GM12878 (cell line): ENCODE measurements around the gene SLC38A4.

Experiments used
- BRCA1 ChIP-seq: IDR thresholded peaks from 2 replicates; pipeline ENCODE4 v1.6.1; 2011; ENCODE audit warnings: low read depth, low read length, improper control_type of control experiment
- EP300 ChIP-seq, 2 experiments: fragments of 150-350 bp in 1 of 2; IDR thresholded peaks; 2 replicates each; pipeline ENCODE4 v1.6.1; 2011 to 2012; ENCODE audit warnings: low read depth in 2 of 2, low read length in 2 of 2, borderline replicate concordance in 1 of 2, improper control_type of control experiment in 1 of 2, inconsistent platforms in 1 of 2; ENCODE audit not compliant: control insufficient read depth in 1 of 2
- ESRRA ChIP-seq: IDR thresholded peaks from 2 replicates; pipeline ENCODE4 v1.6.1; 2012; ENCODE audit warnings: mild to moderate bottlenecking, low read length, improper control_type of control experiment
- EZH2 ChIP-seq: IDR thresholded peaks from 2 replicates; pipeline ENCODE4 v1.6.1; 2012; ENCODE audit warnings: low read depth, mild to moderate bottlenecking, control low read depth, inconsistent platforms, low read length, borderline replicate concordance; ENCODE audit not compliant: control insufficient read depth
- IKZF1 ChIP-seq: fragments of 450-650 bp; conservative IDR thresholded peaks from 2 replicates; pipeline ENCODE4 v1.6.1; 2017; ENCODE audit warnings: antibody characterized with exemption, mild to moderate bottlenecking
- KDM1A ChIP-seq: fragments of 200-600 bp; sonication (generic); IDR thresholded peaks from 2 replicates; pipeline ENCODE4 v1.6.1; 2016; ENCODE audit warnings: borderline replicate concordance
- NFYA ChIP-seq: IDR thresholded peaks from 2 replicates; pipeline ENCODE4 v1.6.1; 2011; ENCODE audit warnings: low read depth, mild to moderate bottlenecking, low read length, improper control_type of control experiment, borderline replicate concordance
- SIN3A ChIP-seq: IDR thresholded peaks from 2 replicates; pipeline ENCODE4 v1.6.1; 2012; ENCODE audit warnings: low read depth, low read length, improper control_type of control experiment
- TCF12 ChIP-seq: IDR thresholded peaks from 2 replicates; pipeline ENCODE4 v1.6.1; 2011; ENCODE audit warnings: low read depth, mild to moderate bottlenecking, low read length
- TF ChIP-seq, protein P1 (sequence below), 3 experiments: IDR thresholded peaks in 2 of 3; conservative IDR thresholded peaks in 1 of 3; 2 replicates each; pipeline ENCODE4 v1.5.1; 2011; ENCODE audit warnings: low read depth in 3 of 3, low read length in 3 of 3, mild to moderate bottlenecking in 3 of 3, control low read depth in 2 of 3, moderate library complexity in 2 of 3, inconsistent platforms in 1 of 3, mixed read lengths in 1 of 3; ENCODE audit not compliant: control insufficient read depth in 2 of 3, insufficient read depth in 1 of 3; ENCODE audit errors: extremely low read depth in 1 of 3
- TF ChIP-seq, protein P2 (sequence below): IDR thresholded peaks from 2 replicates; pipeline ENCODE4 v1.6.1; 2011; ENCODE audit warnings: low read depth, low read length, improper control_type of control experiment, borderline replicate concordance

DNA sequence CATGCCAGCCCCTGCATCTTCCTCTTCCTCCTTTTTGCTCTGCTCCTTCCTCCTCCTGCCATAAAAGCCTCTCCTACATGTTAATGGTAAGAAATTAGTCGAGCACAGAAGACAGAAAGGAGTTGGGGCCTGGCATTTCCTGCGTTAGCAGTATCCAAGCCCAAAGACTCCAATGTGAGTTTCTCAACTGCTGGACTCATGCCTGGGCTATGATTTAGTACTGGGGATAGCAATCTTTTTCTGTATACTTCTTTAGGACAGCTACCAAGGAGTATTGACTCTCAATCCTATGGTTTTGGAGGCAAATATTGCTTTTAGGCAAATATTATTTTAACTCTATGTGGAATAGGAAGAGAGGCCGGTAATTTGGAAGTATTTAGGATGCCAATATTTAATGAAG lies 18.0 kb upstream of the SLC38A4 start:
- TF ChIP-seq NFYA = no peak
- TF ChIP-seq TCF12 = no peak
- TF ChIP-seq IKZF1 = no peak
- TF ChIP-seq EP300 (IDR thresholded peaks at IDR 0.05; ENCODE audit: borderline replicate concordance in 1 of 2, control insufficient read depth in 1 of 2, low read depth in 2 of 2, low read length in 2 of 2) = no peak
- TF ChIP-seq, protein P1, sequence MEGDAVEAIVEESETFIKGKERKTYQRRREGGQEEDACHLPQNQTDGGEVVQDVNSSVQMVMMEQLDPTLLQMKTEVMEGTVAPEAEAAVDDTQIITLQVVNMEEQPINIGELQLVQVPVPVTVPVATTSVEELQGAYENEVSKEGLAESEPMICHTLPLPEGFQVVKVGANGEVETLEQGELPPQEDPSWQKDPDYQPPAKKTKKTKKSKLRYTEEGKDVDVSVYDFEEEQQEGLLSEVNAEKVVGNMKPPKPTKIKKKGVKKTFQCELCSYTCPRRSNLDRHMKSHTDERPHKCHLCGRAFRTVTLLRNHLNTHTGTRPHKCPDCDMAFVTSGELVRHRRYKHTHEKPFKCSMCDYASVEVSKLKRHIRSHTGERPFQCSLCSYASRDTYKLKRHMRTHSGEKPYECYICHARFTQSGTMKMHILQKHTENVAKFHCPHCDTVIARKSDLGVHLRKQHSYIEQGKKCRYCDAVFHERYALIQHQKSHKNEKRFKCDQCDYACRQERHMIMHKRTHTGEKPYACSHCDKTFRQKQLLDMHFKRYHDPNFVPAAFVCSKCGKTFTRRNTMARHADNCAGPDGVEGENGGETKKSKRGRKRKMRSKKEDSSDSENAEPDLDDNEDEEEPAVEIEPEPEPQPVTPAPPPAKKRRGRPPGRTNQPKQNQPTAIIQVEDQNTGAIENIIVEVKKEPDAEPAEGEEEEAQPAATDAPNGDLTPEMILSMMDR (IDR thresholded peaks at IDR 0.05 in 2 of 3, conservative IDR thresholded peaks at IDR 0.05 in 1 of 3; ENCODE audit: control insufficient read depth in 2 of 3, extremely low read depth in 1 of 3, insufficient read depth in 1 of 3, low read depth in 3 of 3, low read length in 3 of 3) = no peak
- TF ChIP-seq, protein P2, sequence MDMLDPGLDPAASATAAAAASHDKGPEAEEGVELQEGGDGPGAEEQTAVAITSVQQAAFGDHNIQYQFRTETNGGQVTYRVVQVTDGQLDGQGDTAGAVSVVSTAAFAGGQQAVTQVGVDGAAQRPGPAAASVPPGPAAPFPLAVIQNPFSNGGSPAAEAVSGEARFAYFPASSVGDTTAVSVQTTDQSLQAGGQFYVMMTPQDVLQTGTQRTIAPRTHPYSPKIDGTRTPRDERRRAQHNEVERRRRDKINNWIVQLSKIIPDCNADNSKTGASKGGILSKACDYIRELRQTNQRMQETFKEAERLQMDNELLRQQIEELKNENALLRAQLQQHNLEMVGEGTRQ = no peak
- no peak for TF ChIP-seq SIN3A
- TF ChIP-seq EZH2 = no peak
- TF ChIP-seq BRCA1 = no peak
- TF ChIP-seq KDM1A = no peak
- TF ChIP-seq ESRRA = no peak
